Liver (tissue), 9 donors: ENCODE measurements around the gene TCF7L1. TPM values are rescaled to one million over a fixed set of nuclear protein-coding genes. Genes with fewer than 3 reads are reported as not detected.

Source experiments
- DNase-seq: peaks from one replicate; pipeline ENCODE4 v3.0.0-alpha.2; 2017; ENCODE audit warnings: low spot score
- H3K27ac ChIP-seq, 2 donors: one replicate each; pipeline ENCODE4 v1.7.0; 2013; ENCODE audit warnings: inconsistent platforms in 2 of 2, low read length in 2 of 2, control low read depth in 1 of 2, low read depth in 1 of 2, mild to moderate bottlenecking in 1 of 2
- H3K27me3 ChIP-seq, 4 donors: one replicate each; pipeline versions ENCODE4 v1.6.1 to v1.7.0; 2013; ENCODE audit warnings: low read length in 3 of 4, inconsistent platforms in 1 of 4, mild to moderate bottlenecking in 1 of 4, moderate library complexity in 1 of 4; ENCODE audit not compliant: control insufficient read depth in 4 of 4, insufficient read depth in 4 of 4
- H3K36me3 ChIP-seq, 4 donors: one replicate each; pipeline versions ENCODE4 v1.6.1 to v1.7.0; 2013; ENCODE audit warnings: low read length in 3 of 4, mild to moderate bottlenecking in 3 of 4, low read depth in 1 of 4, moderate library complexity in 1 of 4; ENCODE audit not compliant: control insufficient read depth in 4 of 4, insufficient read depth in 3 of 4
- H3K4me1 ChIP-seq, 4 donors: one replicate each; pipeline versions ENCODE4 v1.6.1 to v1.7.0; 2013; ENCODE audit warnings: low read length in 3 of 4, mild to moderate bottlenecking in 3 of 4, moderate library complexity in 1 of 4; ENCODE audit not compliant: control insufficient read depth in 4 of 4, insufficient read depth in 4 of 4
- H3K4me3 ChIP-seq, 3 donors: one replicate each; pipeline versions ENCODE4 v1.6.1 to v1.7.0; 2013; ENCODE audit warnings: low read length in 3 of 3, control low read depth in 1 of 3, low read depth in 1 of 3, mild to moderate bottlenecking in 1 of 3
- H3K9ac ChIP-seq, 2 donors: one replicate each; pipeline ENCODE4 v1.7.0; 2013; ENCODE audit warnings: low read length in 2 of 2, mild to moderate bottlenecking in 2 of 2, moderate library complexity in 2 of 2, control low read depth in 1 of 2, low read depth in 1 of 2
- H3K9me3 ChIP-seq, 4 donors: one replicate each; pipeline versions ENCODE4 v1.6.1 to v1.7.0; 2013; ENCODE audit warnings: low read length in 3 of 4; ENCODE audit not compliant: control insufficient read depth in 4 of 4
- ATF3 ChIP-seq: IDR thresholded peaks from 2 replicates; pipeline ENCODE4 v1.6.1; 2016; ENCODE audit warnings: antibody characterized with exemption
- CTCF ChIP-seq: fragments of 150-350 bp; IDR thresholded peaks from 2 replicates; pipeline ENCODE4 v1.5.1; 2017; ENCODE audit warnings: improper control_type of control experiment, low read depth, low read length; ENCODE audit not compliant: missing input control
- EGR1 ChIP-seq, 2 donors: IDR thresholded peaks; 2 replicates each; pipeline ENCODE4 v1.6.1; 2016 to 2018; ENCODE audit warnings: antibody characterized with exemption in 2 of 2, low read depth in 2 of 2
- FOXA1 ChIP-seq: IDR thresholded peaks from 2 replicates; pipeline ENCODE4 v1.6.1; 2016; ENCODE audit warnings: antibody characterized with exemption
- FOXA2 ChIP-seq: IDR thresholded peaks from 2 replicates; pipeline ENCODE4 v1.6.1; 2016; ENCODE audit warnings: antibody characterized with exemption
- GABPA ChIP-seq, 2 donors: IDR thresholded peaks in 1 of 2; conservative IDR thresholded peaks in 1 of 2; 2 replicates each; pipeline ENCODE4 v1.6.1; 2016; ENCODE audit warnings: antibody characterized with exemption in 2 of 2, mild to moderate bottlenecking in 1 of 2, moderate library complexity in 1 of 2
- HNF4A ChIP-seq, 2 donors: conservative IDR thresholded peaks; 2 replicates each; pipeline ENCODE4 v1.6.1; 2016; ENCODE audit warnings: antibody characterized with exemption in 2 of 2, mild to moderate bottlenecking in 2 of 2
- HNF4G ChIP-seq: IDR thresholded peaks from 2 replicates; pipeline ENCODE4 v1.6.1; 2016; ENCODE audit warnings: antibody characterized with exemption
- JUND ChIP-seq, 2 donors: IDR thresholded peaks; 2 replicates each; pipeline ENCODE4 v1.6.1; 2016; ENCODE audit warnings: antibody characterized with exemption in 2 of 2
- NR2F2 ChIP-seq: IDR thresholded peaks from 2 replicates; pipeline ENCODE4 v1.6.1; 2016; ENCODE audit warnings: antibody characterized with exemption
- RAD21 ChIP-seq, 2 donors: IDR thresholded peaks; 2 replicates each; pipeline ENCODE4 v1.6.1; 2016; ENCODE audit warnings: antibody characterized with exemption in 2 of 2, mild to moderate bottlenecking in 2 of 2
- RXRA ChIP-seq, 2 donors: IDR thresholded peaks; 2 replicates each; pipeline ENCODE4 v1.6.1; 2017 to 2018; ENCODE audit warnings: antibody characterized with exemption in 2 of 2, mild to moderate bottlenecking in 1 of 2
- SP1 ChIP-seq: IDR thresholded peaks from 2 replicates; pipeline ENCODE4 v1.6.1; 2018; ENCODE audit warnings: antibody characterized with exemption, mild to moderate bottlenecking
- TAF1 ChIP-seq: conservative IDR thresholded peaks from 2 replicates; pipeline ENCODE4 v1.6.1; 2016; ENCODE audit warnings: antibody characterized with exemption, mild to moderate bottlenecking
- YY1 ChIP-seq: IDR thresholded peaks from 2 replicates; pipeline ENCODE4 v1.6.1; 2016; ENCODE audit warnings: antibody characterized with exemption, mild to moderate bottlenecking
- WGBS: extraction: QIAGEN DNeasy Blood & Tissue Kit; methylation state at CpG from one replicate; pipeline ENCODE4 v1.1.7; 2013; 5-methylcytosine and 5-hydroxymethylcytosine counted together
- polyA plus RNA-seq, 2 donors: library from polyadenylated mRNA; stranded (reverse) in 1 of 2; unstranded in 1 of 2; fragments of 200-250 nt in 1 of 2; fragments of >200 nt in 1 of 2; fragmentation: Nextera tagmentation in 1 of 2; extraction: Ambion mirVana in 1 of 2; gene quantifications; one replicate each; pipeline versions ENCODE4 v1.2.1 to v1.2.3, GENCODE V29; 2013 to 2015
- total RNA-seq, 2 donors: library from RNA; depleted of rRNA; stranded (reverse); fragments of >200 nt; gene quantifications; one replicate each; pipeline ENCODE4 v1.2.3, GENCODE V29; 2014
- TF ChIP-seq, protein P1 (sequence below): IDR thresholded peaks from 2 replicates; pipeline ENCODE4 v1.6.1; 2016; ENCODE audit warnings: antibody characterized with exemption
- TF ChIP-seq, protein P2 (sequence below): IDR thresholded peaks from 2 replicates; pipeline ENCODE4 v1.6.1; 2016; ENCODE audit warnings: antibody characterized with exemption, mild to moderate bottlenecking
- TF ChIP-seq, protein P3 (sequence below): IDR thresholded peaks from 2 replicates; pipeline ENCODE4 v1.6.1; 2016; ENCODE audit warnings: antibody characterized with exemption
- donor health status: healthy.
- donor health status: healthy.
- donor health status: healthy.
- donor health status: healthy.
- donor health status: healthy.

TCF7L1 gene
- total and polyA plus RNA-seq, 4 donors = 1.6 to 6.0 (median 4.8) TPM

DNA sequence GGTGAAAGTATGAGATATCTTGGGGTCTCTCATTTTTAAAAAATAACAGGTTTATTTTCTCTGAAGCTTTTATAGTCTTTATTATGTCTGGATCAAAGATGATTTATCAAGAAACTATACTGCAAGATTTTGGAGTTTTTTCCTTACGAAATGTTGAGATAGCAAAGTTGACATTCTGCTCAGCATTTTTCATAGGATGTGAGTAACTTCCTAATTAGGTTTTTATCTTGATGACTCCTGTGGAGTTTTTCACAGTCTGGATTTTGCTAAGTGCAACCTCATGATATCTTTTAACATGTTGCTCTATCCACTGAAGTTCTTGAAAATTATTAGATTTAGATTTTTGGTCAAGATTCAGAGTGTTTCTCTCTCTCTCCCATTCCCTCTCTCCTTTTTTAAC, 17.8 kb downstream of the TCF7L1 start:
- Histone ChIP-seq H3K27me3 (no peaks in the 10 kb centered on the region), H3K9ac (no peak overlapping the region), H3K4me3 (no peak overlapping the region), H3K4me1 (no peaks in the 10 kb centered on the region), H3K36me3 (no peaks in the 10 kb centered on the region), H3K9me3 (no peaks in the 10 kb centered on the region), H3K27ac (no peak overlapping the region)
- DNase-seq = no peak
- 79% methylated on average over 1 of the region's 1 CpG for WGBS
- no peak for TF ChIP-seq HNF4G
- no peak for TF ChIP-seq GABPA (IDR thresholded peaks at IDR 0.05 in 1 of 2, conservative IDR thresholded peaks at IDR 0.05 in 1 of 2)
- no peak for TF ChIP-seq EGR1 (IDR thresholded peaks at IDR 0.05; ENCODE audit: low read depth in 2 of 2)
- no peak for TF ChIP-seq ATF3
- TF ChIP-seq NR2F2 = no peak
- TF ChIP-seq SP1 = no peak
- TF ChIP-seq CTCF = no peak
- no peak for TF ChIP-seq HNF4A (conservative IDR thresholded peaks at IDR 0.05)
- no peak for TF ChIP-seq FOXA2
- TF ChIP-seq, protein P1, sequence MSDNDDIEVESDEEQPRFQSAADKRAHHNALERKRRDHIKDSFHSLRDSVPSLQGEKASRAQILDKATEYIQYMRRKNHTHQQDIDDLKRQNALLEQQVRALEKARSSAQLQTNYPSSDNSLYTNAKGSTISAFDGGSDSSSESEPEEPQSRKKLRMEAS = no peak
- TF ChIP-seq RAD21 (IDR thresholded peaks at IDR 0.05) = no peak
- TF ChIP-seq TAF1 = no peak
- TF ChIP-seq FOXA1 = no peak
- TF ChIP-seq YY1 = no peak
- TF ChIP-seq, protein P2, sequence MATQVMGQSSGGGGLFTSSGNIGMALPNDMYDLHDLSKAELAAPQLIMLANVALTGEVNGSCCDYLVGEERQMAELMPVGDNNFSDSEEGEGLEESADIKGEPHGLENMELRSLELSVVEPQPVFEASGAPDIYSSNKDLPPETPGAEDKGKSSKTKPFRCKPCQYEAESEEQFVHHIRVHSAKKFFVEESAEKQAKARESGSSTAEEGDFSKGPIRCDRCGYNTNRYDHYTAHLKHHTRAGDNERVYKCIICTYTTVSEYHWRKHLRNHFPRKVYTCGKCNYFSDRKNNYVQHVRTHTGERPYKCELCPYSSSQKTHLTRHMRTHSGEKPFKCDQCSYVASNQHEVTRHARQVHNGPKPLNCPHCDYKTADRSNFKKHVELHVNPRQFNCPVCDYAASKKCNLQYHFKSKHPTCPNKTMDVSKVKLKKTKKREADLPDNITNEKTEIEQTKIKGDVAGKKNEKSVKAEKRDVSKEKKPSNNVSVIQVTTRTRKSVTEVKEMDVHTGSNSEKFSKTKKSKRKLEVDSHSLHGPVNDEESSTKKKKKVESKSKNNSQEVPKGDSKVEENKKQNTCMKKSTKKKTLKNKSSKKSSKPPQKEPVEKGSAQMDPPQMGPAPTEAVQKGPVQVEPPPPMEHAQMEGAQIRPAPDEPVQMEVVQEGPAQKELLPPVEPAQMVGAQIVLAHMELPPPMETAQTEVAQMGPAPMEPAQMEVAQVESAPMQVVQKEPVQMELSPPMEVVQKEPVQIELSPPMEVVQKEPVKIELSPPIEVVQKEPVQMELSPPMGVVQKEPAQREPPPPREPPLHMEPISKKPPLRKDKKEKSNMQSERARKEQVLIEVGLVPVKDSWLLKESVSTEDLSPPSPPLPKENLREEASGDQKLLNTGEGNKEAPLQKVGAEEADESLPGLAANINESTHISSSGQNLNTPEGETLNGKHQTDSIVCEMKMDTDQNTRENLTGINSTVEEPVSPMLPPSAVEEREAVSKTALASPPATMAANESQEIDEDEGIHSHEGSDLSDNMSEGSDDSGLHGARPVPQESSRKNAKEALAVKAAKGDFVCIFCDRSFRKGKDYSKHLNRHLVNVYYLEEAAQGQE = no peak
- no peak for TF ChIP-seq RXRA (IDR thresholded peaks at IDR 0.05)
- TF ChIP-seq, protein P3, sequence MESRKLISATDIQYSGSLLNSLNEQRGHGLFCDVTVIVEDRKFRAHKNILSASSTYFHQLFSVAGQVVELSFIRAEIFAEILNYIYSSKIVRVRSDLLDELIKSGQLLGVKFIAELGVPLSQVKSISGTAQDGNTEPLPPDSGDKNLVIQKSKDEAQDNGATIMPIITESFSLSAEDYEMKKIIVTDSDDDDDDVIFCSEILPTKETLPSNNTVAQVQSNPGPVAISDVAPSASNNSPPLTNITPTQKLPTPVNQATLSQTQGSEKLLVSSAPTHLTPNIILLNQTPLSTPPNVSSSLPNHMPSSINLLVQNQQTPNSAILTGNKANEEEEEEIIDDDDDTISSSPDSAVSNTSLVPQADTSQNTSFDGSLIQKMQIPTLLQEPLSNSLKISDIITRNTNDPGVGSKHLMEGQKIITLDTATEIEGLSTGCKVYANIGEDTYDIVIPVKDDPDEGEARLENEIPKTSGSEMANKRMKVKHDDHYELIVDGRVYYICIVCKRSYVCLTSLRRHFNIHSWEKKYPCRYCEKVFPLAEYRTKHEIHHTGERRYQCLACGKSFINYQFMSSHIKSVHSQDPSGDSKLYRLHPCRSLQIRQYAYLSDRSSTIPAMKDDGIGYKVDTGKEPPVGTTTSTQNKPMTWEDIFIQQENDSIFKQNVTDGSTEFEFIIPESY = no peak
- no peak for TF ChIP-seq JUND (IDR thresholded peaks at IDR 0.05)
